ENCODE data around the gene CUL1. TPM values are rescaled to one million over a fixed set of nuclear protein-coding genes. Genes with fewer than 3 reads are reported as not detected.

The CUL1 gene
- total and polyA plus RNA-seq, 4 donors: 22.9 to 56.5 (median 32.8) TPM

DNA sequence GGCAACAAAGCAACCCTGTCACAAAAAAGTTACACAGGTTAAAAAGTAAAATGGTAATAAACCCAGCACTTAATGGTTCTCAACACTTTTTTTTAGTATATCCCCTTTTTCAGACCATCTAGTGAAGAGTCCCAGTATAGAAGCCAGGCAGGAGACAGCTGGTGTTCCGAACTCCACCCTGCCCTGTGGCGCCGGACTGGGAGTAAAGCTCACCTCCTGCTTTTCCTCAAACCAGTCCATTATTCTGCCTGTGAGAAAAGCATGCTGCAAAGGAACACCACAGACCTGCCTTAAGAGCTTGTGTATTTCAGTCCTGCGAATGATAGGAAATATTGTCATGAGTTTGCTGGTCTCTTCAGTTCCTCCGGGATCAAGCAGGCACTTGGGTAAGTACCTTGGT lies 104.4 kb downstream of the CUL1 start:
- TF ChIP-seq, protein P1, sequence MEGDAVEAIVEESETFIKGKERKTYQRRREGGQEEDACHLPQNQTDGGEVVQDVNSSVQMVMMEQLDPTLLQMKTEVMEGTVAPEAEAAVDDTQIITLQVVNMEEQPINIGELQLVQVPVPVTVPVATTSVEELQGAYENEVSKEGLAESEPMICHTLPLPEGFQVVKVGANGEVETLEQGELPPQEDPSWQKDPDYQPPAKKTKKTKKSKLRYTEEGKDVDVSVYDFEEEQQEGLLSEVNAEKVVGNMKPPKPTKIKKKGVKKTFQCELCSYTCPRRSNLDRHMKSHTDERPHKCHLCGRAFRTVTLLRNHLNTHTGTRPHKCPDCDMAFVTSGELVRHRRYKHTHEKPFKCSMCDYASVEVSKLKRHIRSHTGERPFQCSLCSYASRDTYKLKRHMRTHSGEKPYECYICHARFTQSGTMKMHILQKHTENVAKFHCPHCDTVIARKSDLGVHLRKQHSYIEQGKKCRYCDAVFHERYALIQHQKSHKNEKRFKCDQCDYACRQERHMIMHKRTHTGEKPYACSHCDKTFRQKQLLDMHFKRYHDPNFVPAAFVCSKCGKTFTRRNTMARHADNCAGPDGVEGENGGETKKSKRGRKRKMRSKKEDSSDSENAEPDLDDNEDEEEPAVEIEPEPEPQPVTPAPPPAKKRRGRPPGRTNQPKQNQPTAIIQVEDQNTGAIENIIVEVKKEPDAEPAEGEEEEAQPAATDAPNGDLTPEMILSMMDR (IDR thresholded peaks at IDR 0.05; ENCODE audit: control extremely low read depth, extremely low read depth): no peak
- Histone ChIP-seq H3K9ac (ENCODE audit: insufficient read depth in 1 of 2, low read length in 2 of 2) (no peak overlapping the region), H3K27me3 (ENCODE audit: control insufficient read depth in 3 of 3, insufficient read depth in 3 of 3, low read length in 2 of 3) (no peaks in the 10 kb centered on the region), H3K27ac (ENCODE audit: low read depth in 1 of 2, low read length in 1 of 2) (no peak overlapping the region), H3K9me3 (ENCODE audit: control insufficient read depth in 4 of 4, insufficient read depth in 3 of 4, low read length in 3 of 4) (peaks cover 0 to 5% (median 0%) of the 10 kb centered on the region in 4 donors), H3K36me3 (ENCODE audit: control insufficient read depth in 4 of 4, insufficient read depth in 4 of 4, low read length in 4 of 4) (peaks cover 30 to 41% (median 33%) of the 10 kb centered on the region in 4 donors), H3K4me3 (no peak overlapping the region), H3K4me1 (ENCODE audit: control insufficient read depth in 5 of 5, insufficient read depth in 5 of 5, low read length in 5 of 5) (no peaks in the 10 kb centered on the region)
- 96 to 98% methylated on average over 5 of the region's 5 CpGs for WGBS, 2 donors
- ATAC-seq (ENCODE audit: insufficient read depth, low FRiP score) (no peak), DNase-seq (no peak)

DNA sequence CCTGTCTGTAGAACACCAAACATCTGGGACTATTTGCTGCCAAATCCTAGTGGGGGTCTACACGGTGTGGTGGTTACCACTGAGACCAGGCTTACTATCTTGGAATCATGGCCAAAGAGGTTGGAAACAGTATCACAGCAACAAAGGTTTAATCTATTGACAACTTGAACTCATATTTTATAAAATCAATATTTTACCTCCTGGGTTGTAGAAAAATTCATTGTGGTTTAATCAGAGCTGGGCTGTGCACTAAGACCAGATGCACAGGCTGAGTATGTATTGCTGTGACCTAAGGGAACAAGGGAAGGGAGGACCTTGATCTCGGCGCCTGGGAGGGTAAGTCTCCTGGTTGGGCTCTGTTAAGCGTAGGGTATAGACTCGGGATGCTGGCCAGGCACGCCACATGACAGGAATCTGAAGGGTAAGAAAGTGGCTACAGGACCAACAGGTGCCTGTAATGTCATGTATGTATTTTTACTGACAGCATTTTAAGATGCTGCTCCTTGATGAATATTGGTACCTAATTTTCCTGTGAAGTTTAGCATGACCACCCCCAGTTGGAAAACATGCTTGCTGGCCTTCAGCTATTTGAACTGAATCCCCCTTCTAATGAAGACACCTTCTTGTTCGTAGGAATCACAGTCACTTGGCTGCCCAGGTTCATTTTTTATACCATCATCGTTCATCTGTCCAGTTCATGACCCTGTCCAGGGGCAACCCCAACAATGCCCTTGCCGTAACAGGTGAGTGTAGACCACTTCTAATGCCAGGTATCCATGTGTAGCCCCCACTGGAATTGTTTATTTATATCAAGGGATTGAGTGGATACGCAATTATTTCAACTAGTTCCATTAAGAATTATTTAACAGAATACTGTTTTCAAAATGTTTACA lies 105.9 kb downstream of the CUL1 start:
- H3K4me1 ChIP-seq (ENCODE audit: control insufficient read depth in 5 of 5, insufficient read depth in 5 of 5, low read length in 5 of 5): no peaks in the 10 kb centered on the region
- no peak overlapping the region for H3K27ac ChIP-seq (ENCODE audit: low read depth in 1 of 2, low read length in 1 of 2)
- ATAC-seq (ENCODE audit: insufficient read depth, low FRiP score) (no peak), DNase-seq (no peak)
- H3K9ac ChIP-seq (ENCODE audit: insufficient read depth in 1 of 2, low read length in 2 of 2): no peak overlapping the region
- H3K27me3 ChIP-seq (ENCODE audit: control insufficient read depth in 3 of 3, insufficient read depth in 3 of 3, low read length in 2 of 3): no peaks in the 10 kb centered on the region
- TF ChIP-seq, protein P1 (IDR thresholded peaks at IDR 0.05; ENCODE audit: control extremely low read depth, extremely low read depth): no peak
- H3K9me3 ChIP-seq (ENCODE audit: control insufficient read depth in 4 of 4, insufficient read depth in 3 of 4, low read length in 3 of 4): peaks cover 0 to 3% (median 0%) of the 10 kb centered on the region in 4 donors
- peaks cover 22 to 37% (median 28%) of the 10 kb centered on the region in 4 donors for H3K36me3 ChIP-seq (ENCODE audit: control insufficient read depth in 4 of 4, insufficient read depth in 4 of 4, low read length in 4 of 4)
- no peak overlapping the region for H3K4me3 ChIP-seq
- 86 to 87% methylated on average over 10 of the region's 10 CpGs for WGBS, 2 donors

DNA sequence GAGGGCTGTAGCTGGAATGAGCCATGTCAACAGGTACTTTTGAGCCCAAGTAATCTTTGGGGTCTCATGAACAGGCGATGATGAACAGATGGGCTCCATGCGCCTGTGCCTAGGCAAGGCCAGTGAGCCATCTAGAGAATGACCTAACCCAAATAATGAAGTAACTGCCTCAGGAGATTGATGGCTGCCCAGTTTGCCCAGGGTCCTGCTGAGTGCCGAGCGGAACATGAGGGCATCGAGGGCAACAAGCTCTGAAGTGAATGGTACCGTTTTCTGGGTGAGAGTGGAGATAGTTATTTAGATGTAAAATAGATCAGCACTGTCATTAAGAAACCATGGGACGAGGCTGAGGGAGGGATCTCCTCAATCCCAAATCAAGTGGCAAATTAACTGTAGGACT lies 107.5 kb downstream of the CUL1 start:
- Histone ChIP-seq H3K36me3 (ENCODE audit: control insufficient read depth in 4 of 4, insufficient read depth in 4 of 4, low read length in 4 of 4) (peaks cover 10 to 33% (median 22%) of the 10 kb centered on the region in 4 donors), H3K4me3 (no peak overlapping the region)

More for the DNA sequence above, 107.5 kb downstream of the CUL1 start:
- no peak for DNase-seq
- no peaks in the 10 kb centered on the region for H3K4me1 ChIP-seq (ENCODE audit: control insufficient read depth in 5 of 5, insufficient read depth in 5 of 5, low read length in 5 of 5)
- no peak overlapping the region for H3K27ac ChIP-seq (ENCODE audit: low read depth in 1 of 2, low read length in 1 of 2)
- WGBS, 2 donors: 95 to 99% methylated on average over 7 of the region's 7 CpGs
- peaks cover 0 to 3% (median 0%) of the 10 kb centered on the region in 4 donors for H3K9me3 ChIP-seq (ENCODE audit: control insufficient read depth in 4 of 4, insufficient read depth in 3 of 4, low read length in 3 of 4)
- TF ChIP-seq, protein P1 (IDR thresholded peaks at IDR 0.05; ENCODE audit: control extremely low read depth, extremely low read depth): no peak
- H3K9ac ChIP-seq (ENCODE audit: insufficient read depth in 1 of 2, low read length in 2 of 2): no peak overlapping the region
- no peak for ATAC-seq (ENCODE audit: insufficient read depth, low FRiP score)
- no peaks in the 10 kb centered on the region for H3K27me3 ChIP-seq (ENCODE audit: control insufficient read depth in 3 of 3, insufficient read depth in 3 of 3, low read length in 2 of 3)
